HepG2 (cell line): ENCODE results near the gene CCDC82. TPM values are rescaled to one million over a fixed set of nuclear protein-coding genes. Genes with fewer than 3 reads are reported as not detected.

Experiments
- ATAC-seq: fragments of 200-7000 bp; cut with Tn5 transposase; 3 replicates; pipeline ENCODE4 v1.9.1; 2020; ENCODE audit warnings: mild to moderate bottlenecking, moderate library complexity
- BruUV-seq: library from RNA; stranded (reverse); fragments of 400-500 nt; replicated peaks from 2 replicates; lab custom pipeline; 2021; lab: Mats Ljungman, UMichigan
- CTCF ChIA-PET: fragments of 300-600 bp; formaldehyde crosslinking; extraction: SDS; loops from one replicate; lab custom pipeline; 2021; ENCODE audit warnings: low total read pairs, inconsistent platforms, low intra/inter-chr PET ratio; lab: Yijun Ruan, JAX
- POLR2A ChIA-PET: fragments of 350-600 bp; sonication (Branson Sonifier 250); formaldehyde crosslinking; loops from one replicate; lab custom pipeline; 2020; ENCODE audit warnings: antibody characterized with exemption, inconsistent platforms; lab: Yijun Ruan, JAX
- DNase-seq: peaks from one replicate; pipeline ENCODE4 v3.0.0-alpha.2; 2015; ENCODE audit warnings: low spot score
- FAIRE-seq: peaks from 3 replicates; lab custom pipeline; 2011; peaks lifted over from hg19 to GRCh38; lab: Jason Lieb, UNC
- H2AFZ ChIP-seq: one replicate; pipeline ENCODE4 v1.6.1; 2011; ENCODE audit warnings: low read length, inconsistent platforms
- H3K27ac ChIP-seq: fragments of 300-600 bp; 3 replicates; pipeline ENCODE4 v1.8.0; 2011; ENCODE audit warnings: mixed run types, mild to moderate bottlenecking, mixed read lengths, low read length, inconsistent platforms; ENCODE audit not compliant: insufficient read depth; ENCODE audit errors: extremely low read length
- H3K27me3 ChIP-seq, 2 experiments: fragments of 200-600 bp in 1 of 2; 2 replicates in 1 of 2; 3 replicates in 1 of 2; pipeline versions ENCODE4 v1.6.0 to v1.8.0; 2011; ENCODE audit warnings: low read length in 2 of 2, mild to moderate bottlenecking in 2 of 2, moderate library complexity in 2 of 2, inconsistent platforms in 1 of 2; ENCODE audit not compliant: insufficient read depth in 2 of 2, control insufficient read depth in 1 of 2
- H3K36me3 ChIP-seq, 2 experiments: fragments of 200-600 bp in 1 of 2; replicated peaks in 1 of 2; 2 replicates in 1 of 2; 3 replicates in 1 of 2; pipeline versions ENCODE4 v1.5.1 to v1.8.0; 2011; ENCODE audit warnings: low read length in 2 of 2, inconsistent platforms in 1 of 2; ENCODE audit not compliant: insufficient read depth in 2 of 2, control insufficient read depth in 1 of 2
- H3K4me1 ChIP-seq: 2 replicates; pipeline ENCODE4 v1.5.1; 2012; ENCODE audit warnings: low read length, inconsistent platforms; ENCODE audit not compliant: insufficient read depth
- H3K4me2 ChIP-seq: 2 replicates; pipeline ENCODE4 v1.6.0; 2011; ENCODE audit warnings: low read depth, low read length, inconsistent platforms
- H3K4me3 ChIP-seq, 3 experiments: fragments of 200-600 bp in 1 of 3; sonication (generic), shearing (Covaris generic) in 1 of 3; replicated peaks in 1 of 3; 2 replicates each; pipeline ENCODE4 v1.5.1; 2011 to 2016; ENCODE audit warnings: low read length in 3 of 3, inconsistent platforms in 2 of 3, low read depth in 2 of 3, mild to moderate bottlenecking in 2 of 3, control low read depth in 1 of 3, mixed read lengths in 1 of 3; ENCODE audit not compliant: insufficient read depth in 1 of 3
- H3K79me2 ChIP-seq: one replicate; pipeline ENCODE4 v1.6.1; 2011; ENCODE audit warnings: low read length, inconsistent platforms; ENCODE audit not compliant: insufficient read depth
- H3K9ac ChIP-seq: 2 replicates; pipeline ENCODE4 v1.6.0; 2011; ENCODE audit warnings: mild to moderate bottlenecking, low read depth, low read length, inconsistent platforms; ENCODE audit not compliant: insufficient read depth
- H3K9me3 ChIP-seq: 2 replicates; pipeline ENCODE4 v1.5.1; 2012; ENCODE audit warnings: mild to moderate bottlenecking, low read length
- H4K20me1 ChIP-seq: 2 replicates; pipeline ENCODE4 v1.6.0; 2011; ENCODE audit warnings: inconsistent platforms, mild to moderate bottlenecking, low read length, moderate library complexity; ENCODE audit not compliant: insufficient read depth
- ATF7 ChIP-seq, 2 experiments: fragments of 450-650 bp in 1 of 2; sonication (generic) in 1 of 2; formaldehyde crosslinking in 1 of 2; IDR thresholded peaks; 2 replicates each; pipeline versions ENCODE4 v1.4.0 to v1.6.1; 2016 to 2020; ENCODE audit warnings: antibody characterized with exemption in 1 of 2, mild to moderate bottlenecking in 1 of 2, missing genetic modification reagents in 1 of 2
- CCAR2 ChIP-seq: fragments of 200-400 bp; formaldehyde crosslinking; optimal IDR thresholded peaks from 2 replicates; pipeline ENCODE3; 2018; ENCODE audit warnings: low read depth, mild to moderate bottlenecking, low read length, moderate library complexity
- ELF1 ChIP-seq: sonication (generic); formaldehyde crosslinking; IDR thresholded peaks from 2 replicates; pipeline ENCODE4 v1.4.0; 2020; ENCODE audit warnings: missing genetic modification reagents
- ESRRA ChIP-seq: sonication (generic); formaldehyde crosslinking; IDR thresholded peaks from 2 replicates; pipeline ENCODE4 v1.5.1; 2020; ENCODE audit warnings: mild to moderate bottlenecking, low read depth, missing genetic modification reagents
- FOSL1 ChIP-seq: sonication (generic); formaldehyde crosslinking; IDR thresholded peaks from 2 replicates; pipeline ENCODE4 v1.9.0; 2021; ENCODE audit warnings: missing genetic modification reagents, borderline replicate concordance
- GATAD2A ChIP-seq: IDR thresholded peaks from 2 replicates; pipeline ENCODE4 v1.6.1; 2016
- HDAC6 ChIP-seq: fragments of 200-600 bp; sonication (generic); IDR thresholded peaks from 2 replicates; pipeline ENCODE4 v1.7.0; 2017; ENCODE audit warnings: mild to moderate bottlenecking, antibody characterized with exemption, low read length, low read depth
- KDM3A ChIP-seq: IDR thresholded peaks from 2 replicates; pipeline ENCODE4 v1.6.1; 2018; ENCODE audit warnings: low read depth, missing compliant biosample characterization
- PITX1 ChIP-seq: sonication (generic); formaldehyde crosslinking; IDR thresholded peaks from 2 replicates; pipeline ENCODE4 v1.5.1; 2020; ENCODE audit warnings: mild to moderate bottlenecking, missing genetic modification reagents
- SAP130 ChIP-seq: IDR thresholded peaks from 2 replicates; pipeline ENCODE4 v1.6.1; 2016; ENCODE audit warnings: low read depth
- SMARCE1 ChIP-seq: fragments of 450-650 bp; IDR thresholded peaks from 2 replicates; pipeline ENCODE4 v1.6.1; 2017; ENCODE audit warnings: borderline replicate concordance
- ZFP82 ChIP-seq: sonication (generic); formaldehyde crosslinking; IDR thresholded peaks from 2 replicates; pipeline ENCODE4 v1.5.1; 2020; ENCODE audit warnings: mild to moderate bottlenecking, missing genetic modification reagents, borderline replicate concordance
- ZNF136 ChIP-seq: sonication (generic); formaldehyde crosslinking; IDR thresholded peaks from 2 replicates; pipeline ENCODE4 v1.8.1; 2022; ENCODE audit warnings: low read depth, mild to moderate bottlenecking, moderate library complexity, missing genetic modification reagents
- ZNF326 ChIP-seq: sonication (generic); formaldehyde crosslinking; IDR thresholded peaks from 2 replicates; pipeline ENCODE4 v1.4.0; 2020; ENCODE audit warnings: missing genetic modification reagents, borderline replicate concordance
- ZNF431 ChIP-seq: sonication (generic); formaldehyde crosslinking; IDR thresholded peaks from 2 replicates; pipeline ENCODE4 v1.9.0; 2022; ENCODE audit warnings: missing genetic modification reagents, low read depth, mild to moderate bottlenecking, borderline replicate concordance
- ZNF468 ChIP-seq: sonication (generic); formaldehyde crosslinking; IDR thresholded peaks from 2 replicates; pipeline ENCODE4 v1.8.0; 2022; ENCODE audit warnings: mild to moderate bottlenecking, moderate library complexity, missing genetic modification reagents
- ZNF496 ChIP-seq: sonication (generic); formaldehyde crosslinking; IDR thresholded peaks from 2 replicates; pipeline ENCODE4 v1.8.1; 2023; ENCODE audit warnings: mild to moderate bottlenecking, moderate library complexity, missing genetic modification reagents; ENCODE audit not compliant: insufficient replicate concordance
- in situ Hi-C: cut with HindIII; loops from 2 replicates; pipeline ENCODE4 v1.10.0; 2017; ENCODE audit warnings: low pct_unique_long_range_greater_than_20kb; ENCODE audit not compliant: extremely low pct_ligation_motif_present
- intact Hi-C: fragments of 100-400 bp; cut with micrococcal nuclease; formaldehyde crosslinking; loops from one replicate; pipeline ENCODE4 v1.10.0; 2022; ENCODE audit not compliant: unreplicated experiment
- polyA plus RNA-seq, 8 experiments: library from polyadenylated mRNA; depleted of rRNA in 3 of 8; stranded (reverse) in 7 of 8; unstranded in 1 of 8; fragments of >200 nt; fragmentation: Illumina TruSeq in 4 of 8; extraction: Trizol in 4 of 8; gene quantifications; 2 replicates each; pipeline versions ENCODE4 v1.2.1 to v1.2.3, GENCODE V29; 2011 to 2016; ENCODE audit warnings: low read depth in 4 of 8, missing spikeins in 1 of 8, mixed read lengths in 1 of 8; ENCODE audit not compliant: insufficient read depth in 1 of 8
- total RNA-seq, 5 experiments: library from RNA; depleted of rRNA; stranded (reverse); fragments of >200 nt; fragmentation: Illumina TruSeq; extraction: Trizol; gene quantifications; 2 replicates each; pipeline ENCODE4 v1.2.3, GENCODE V29; 2016; ENCODE audit warnings: low read depth in 1 of 5

The CCDC82 gene
- total and polyA plus RNA-seq, 2 of the 13 experiments (the other 11 are each of a cell fraction or from before 2014, with no cell fraction given): 19.7 to 25.7 TPM

DNA sequence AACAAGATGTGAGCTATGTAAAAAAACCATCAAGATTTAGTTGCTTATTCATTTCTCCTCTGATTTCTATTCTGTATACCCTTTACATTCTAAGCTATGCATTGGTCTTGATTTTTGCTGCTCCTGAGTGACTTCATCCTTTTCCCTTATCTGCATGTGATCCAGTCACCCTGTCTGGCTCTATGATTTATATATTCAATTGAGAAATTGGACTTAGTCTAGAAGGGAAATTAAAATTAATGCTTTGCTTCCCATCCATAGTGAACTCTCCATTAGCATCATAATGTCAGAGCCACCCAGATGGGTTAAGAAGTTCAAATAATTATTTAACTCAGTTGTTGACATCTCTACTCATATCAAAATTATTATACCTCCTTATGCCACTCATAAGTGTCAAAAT lies 5.1 kb upstream of the CCDC82 start:
- H3K4me2 ChIP-seq: no peak overlapping the region
- CTCF ChIA-PET: interaction anchor here (2.5 kb wide), 1 partner anchor 559 kb away, joined by 13 read pairs; no protein-coding TSS in a partner anchor
- H3K79me2 ChIP-seq: peaks cover 13% of the 10 kb centered on the region
- H4K20me1 ChIP-seq: no peaks in the 10 kb centered on the region
- H3K9me3 ChIP-seq: peaks cover 11% of the 10 kb centered on the region; the same call in 1 of the 2 replicates
- FAIRE-seq: no peak
- DNase-seq: no peak
- peaks cover 23% of the 10 kb centered on the region for H3K4me1 ChIP-seq
- H2AFZ ChIP-seq: no peak overlapping the region
- no peaks in the 10 kb centered on the region for H3K27me3 ChIP-seq
- ATAC-seq: no peak
- H3K4me3 ChIP-seq: no peak overlapping the region
- intact Hi-C loops: no loop called here
- no peak overlapping the region for H3K9ac ChIP-seq
- H3K36me3 ChIP-seq: no peaks in the 10 kb centered on the region
- no peak overlapping the region for H3K27ac ChIP-seq
- in situ Hi-C loops: loop anchor here (10.0 kb wide), 1 partner anchor 560 kb away; no protein-coding TSS in a partner anchor
- POLR2A ChIA-PET: interaction anchor here (0.9 kb wide), 1 partner anchor 546 kb away, joined by 4 read pairs; no protein-coding TSS in a partner anchor
- TF ChIP-seq ELF1 (CRISPR knock-in tag) (no peak), ZNF136 (CRISPR knock-in tag) (no peak), FOSL1 (CRISPR knock-in tag) (no peak), SMARCE1 (no peak), ZNF468 (CRISPR knock-in tag) (no peak), KDM3A (CRISPR knock-in tag) (no peak), ESRRA (CRISPR knock-in tag) (no peak), ZNF496 (CRISPR knock-in tag) (no peak), ZNF431 (CRISPR knock-in tag) (no peak), HDAC6 (no peak), ZNF326 (no peak), CCAR2 (no peak), ZFP82 (CRISPR knock-in tag) (no peak), SAP130 (CRISPR knock-in tag) (no peak), ATF7 (IDR thresholded peaks at IDR 0.05) (no peak), ATF7 (CRISPR knock-in tag; IDR thresholded peaks at IDR 0.05) (no peak), PITX1 (CRISPR knock-in tag) (no peak), GATAD2A (CRISPR knock-in tag) (no peak)
- BruUV-seq: no TSS peak
